ELF-1 (cell line): ENCODE results near the gene PLCH1.

Experiments used
- DNase-seq: peaks from one replicate; pipeline ENCODE4 v3.0.0-alpha.2; 2016; ENCODE audit warnings: low read depth, low spot score

Gene PLCH1

GRCh38 chr3:155690921-155691320 lies 54.0 kb downstream of the PLCH1 start:
- peak; percentile 44 for DNase-seq

GRCh38 chr3:155688481-155688880 lies 56.4 kb downstream of the PLCH1 start:
- DNase-seq = no peak

- DNase-seq = no peak
Measured at GRCh38 chr3:155683344-155683720, 61.5 kb downstream of the PLCH1 start.

- no peak for DNase-seq
Measured at GRCh38 chr3:155682426-155683343, 62.2 kb downstream of the PLCH1 start.

- DNase-seq = peak; percentile 78
Measured at GRCh38 chr3:155676252-155676981, 68.5 kb downstream of the PLCH1 start.

- DNase-seq = no peak
Measured at GRCh38 chr3:155675094-155675493, 69.8 kb downstream of the PLCH1 start.

- DNase-seq = no peak
Measured at GRCh38 chr3:155673421-155673820, 71.5 kb downstream of the PLCH1 start.

- DNase-seq = no peak
Measured at GRCh38 chr3:155670335-155670734, 74.5 kb downstream of the PLCH1 start.

GRCh38 chr3:155667988-155668387 lies 76.9 kb downstream of the PLCH1 start:
- no peak for DNase-seq

- no peak for DNase-seq
Measured at GRCh38 chr3:155664925-155665695, 79.8 kb downstream of the PLCH1 start.

GRCh38 chr3:155663467-155664212 lies 81.2 kb downstream of the PLCH1 start:
- no peak for DNase-seq

- no peak for DNase-seq
Measured at GRCh38 chr3:155661760-155662159, 83.1 kb downstream of the PLCH1 start.

- no peak for DNase-seq
Measured at GRCh38 chr3:155661042-155661441, 83.8 kb downstream of the PLCH1 start.

- no peak for DNase-seq
Measured at GRCh38 chr3:155658671-155659261, 86.1 kb downstream of the PLCH1 start.

- DNase-seq = no peak
Measured at GRCh38 chr3:155658006-155658405, 86.9 kb downstream of the PLCH1 start.

GRCh38 chr3:155657161-155657560 lies 87.7 kb downstream of the PLCH1 start:
- no peak for DNase-seq

- no peak for DNase-seq
Measured at GRCh38 chr3:155656466-155656865, 88.4 kb downstream of the PLCH1 start.

- DNase-seq = no peak
Measured at GRCh38 chr3:155651489-155652218, 93.2 kb downstream of the PLCH1 start.

- no peak for DNase-seq
Measured at GRCh38 chr3:155648013-155648591, 96.8 kb downstream of the PLCH1 start.

GRCh38 chr3:155647206-155647605 lies 97.7 kb downstream of the PLCH1 start:
- no peak for DNase-seq
